ENCODE data around the gene SDK1.
"Not testable (repeated sequence)": the region's sequence is repeated elsewhere in the genome, so short reads cannot be mapped to it uniquely, and the experiment has no call there.

The SDK1 gene

DNA sequence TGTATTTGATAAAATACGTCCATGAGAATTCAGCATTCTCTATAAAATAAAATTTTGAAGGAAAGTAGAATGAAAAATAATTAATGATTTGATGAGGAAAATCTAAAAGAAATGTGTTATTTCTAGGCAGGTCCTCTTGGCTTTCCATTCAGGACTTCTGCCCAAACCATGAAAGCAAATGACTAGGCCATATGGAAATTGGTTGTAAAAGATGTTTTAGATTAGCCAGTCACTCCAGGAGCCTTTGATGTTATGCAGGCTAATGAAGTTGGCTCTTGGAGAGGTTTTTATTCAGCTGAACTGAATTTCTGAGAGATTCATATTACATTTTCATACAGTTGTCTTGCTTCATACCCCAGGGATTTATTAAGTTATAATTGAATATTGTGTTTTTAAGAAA, 452.8 kb downstream of the SDK1 start:
- no peak for DNase-seq

- no peak for DNase-seq
Measured at GRCh38 chr7:3754493-3755341, 453.7 kb downstream of the SDK1 start.

DNA sequence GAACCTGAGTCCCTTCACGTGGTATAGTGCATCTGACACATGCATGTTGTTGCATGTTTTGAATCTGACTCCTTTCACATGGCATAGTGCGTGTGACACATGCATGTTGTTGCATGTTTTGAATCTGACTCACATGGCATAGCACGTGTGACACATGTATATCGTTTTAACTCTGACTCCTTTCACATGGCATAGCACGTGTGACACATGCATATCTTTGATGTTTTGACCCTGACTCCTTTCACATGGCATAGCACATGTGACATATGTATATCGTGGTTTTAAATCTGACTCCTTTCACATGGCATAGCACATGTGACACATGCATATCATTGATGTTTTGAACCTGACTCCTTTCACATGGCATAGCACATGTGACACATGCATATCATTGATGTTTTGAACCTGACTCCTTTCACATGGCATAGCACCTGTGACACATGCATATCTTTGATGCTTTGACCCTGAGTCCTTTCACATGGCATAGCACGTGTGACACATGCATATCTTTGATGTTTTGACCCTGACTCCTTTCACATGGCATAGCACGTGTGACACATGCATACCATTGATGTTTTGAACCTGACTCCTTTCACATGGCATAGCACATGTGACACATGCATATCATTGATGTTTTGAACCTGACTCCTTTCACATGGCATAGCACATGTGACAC, 454.9 kb downstream of the SDK1 start:
- DNase-seq = not testable (repeated sequence)

- DNase-seq = no peak
Measured at GRCh38 chr7:3757059-3757458, 456.0 kb downstream of the SDK1 start.

- DNase-seq = no peak
Measured at GRCh38 chr7:3760651-3761050, 459.6 kb downstream of the SDK1 start.

DNA sequence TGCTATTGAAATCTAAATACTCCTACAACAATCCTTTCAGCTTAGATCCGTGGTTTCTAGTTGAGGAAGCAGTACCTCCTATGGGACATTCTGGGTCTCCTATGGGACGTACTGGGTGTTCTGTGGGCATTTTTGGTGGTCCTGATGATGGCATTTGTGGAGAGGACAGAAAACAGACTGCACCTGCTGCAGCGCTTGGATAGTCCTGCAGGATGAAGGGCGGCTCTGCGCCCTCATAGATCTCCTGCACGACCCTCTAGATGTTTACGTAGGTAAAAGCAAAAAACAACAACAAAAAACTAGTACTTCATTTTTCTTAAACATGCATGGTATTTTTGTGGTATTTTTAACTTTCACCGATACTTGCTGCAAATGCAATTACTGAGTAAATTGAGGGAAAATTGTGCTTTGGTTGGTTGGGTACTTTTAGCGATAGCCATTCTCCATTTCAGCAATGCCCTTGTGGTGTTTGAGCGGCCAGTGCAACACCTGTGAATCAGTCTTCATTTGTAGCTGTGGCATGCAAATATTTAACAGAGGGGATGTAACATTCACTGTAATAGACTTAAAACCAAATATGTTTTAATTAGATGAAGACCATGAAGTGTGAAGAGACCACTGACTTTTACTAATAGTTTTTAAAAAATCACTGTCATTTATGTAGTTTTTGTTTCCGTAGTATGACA, 461.2 kb downstream of the SDK1 start:
- no peak for DNase-seq

- DNase-seq = no peak
Measured at GRCh38 chr7:3767917-3768777, 467.1 kb downstream of the SDK1 start.

DNA sequence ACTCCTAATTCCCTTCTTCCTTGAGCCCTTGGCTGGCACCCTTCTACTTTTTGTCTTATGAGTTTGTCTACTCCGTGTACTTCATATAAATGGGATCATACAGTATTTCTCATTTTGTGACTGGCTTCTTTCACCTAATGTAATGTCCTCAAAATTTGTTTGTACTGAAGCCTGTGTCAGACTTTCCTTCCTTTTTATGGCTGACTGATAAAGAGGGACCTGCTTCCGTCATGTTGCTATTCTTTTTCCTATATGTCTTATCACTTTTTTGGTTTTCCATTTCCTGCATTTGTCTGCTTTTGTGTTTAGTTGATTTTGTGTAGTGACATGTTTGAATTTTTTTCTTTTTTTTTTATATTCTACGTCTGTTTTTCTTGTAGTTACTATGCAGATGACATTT, 470.9 kb downstream of the SDK1 start:
- no peak for DNase-seq

DNA sequence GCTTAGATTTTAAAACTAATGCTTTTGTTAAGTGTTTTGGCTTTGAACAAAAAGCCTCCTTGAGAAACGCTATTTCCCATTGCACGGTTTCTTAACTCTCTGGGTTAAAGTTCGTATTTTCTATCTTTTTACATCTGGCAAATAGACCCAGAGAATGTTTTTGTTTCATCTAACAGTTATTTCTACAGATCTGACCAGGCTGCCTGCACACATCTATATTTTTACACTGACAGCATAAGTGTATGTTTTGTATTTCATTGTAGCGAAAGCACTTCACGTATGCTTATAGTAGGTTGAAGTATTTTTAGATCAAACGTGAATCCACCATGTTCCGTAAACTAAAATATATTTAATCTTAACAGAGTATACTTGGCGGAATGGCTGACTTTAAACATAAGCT, 477.3 kb downstream of the SDK1 start:
- no peak for DNase-seq

- no peak for DNase-seq
Measured at GRCh38 chr7:3780016-3780415, 479.0 kb downstream of the SDK1 start.

GRCh38 chr7:3780525-3780924, 479.5 kb downstream of the SDK1 start:
- no peak for DNase-seq

DNA sequence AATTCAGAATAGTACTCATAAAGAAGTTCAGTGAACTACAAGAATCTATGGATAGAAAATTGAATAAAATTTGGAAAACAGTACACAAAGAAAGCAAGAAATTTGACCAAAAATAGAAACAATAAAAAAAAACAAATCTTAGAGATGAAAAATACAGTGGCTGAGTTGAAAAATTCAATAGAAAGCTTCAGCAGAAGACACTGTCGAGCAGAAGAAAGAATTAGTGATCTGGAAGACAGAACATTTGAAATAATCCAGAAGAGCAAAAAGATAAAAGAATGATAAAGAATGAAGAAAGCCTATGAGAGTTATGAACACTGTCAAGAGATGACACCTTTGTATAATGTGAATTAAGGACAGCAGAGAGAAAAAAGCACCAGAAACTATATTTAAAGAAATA, 480.6 kb downstream of the SDK1 start:
- DNase-seq = no peak

GRCh38 chr7:3787717-3788264, 486.7 kb downstream of the SDK1 start:
- no peak for DNase-seq

DNA sequence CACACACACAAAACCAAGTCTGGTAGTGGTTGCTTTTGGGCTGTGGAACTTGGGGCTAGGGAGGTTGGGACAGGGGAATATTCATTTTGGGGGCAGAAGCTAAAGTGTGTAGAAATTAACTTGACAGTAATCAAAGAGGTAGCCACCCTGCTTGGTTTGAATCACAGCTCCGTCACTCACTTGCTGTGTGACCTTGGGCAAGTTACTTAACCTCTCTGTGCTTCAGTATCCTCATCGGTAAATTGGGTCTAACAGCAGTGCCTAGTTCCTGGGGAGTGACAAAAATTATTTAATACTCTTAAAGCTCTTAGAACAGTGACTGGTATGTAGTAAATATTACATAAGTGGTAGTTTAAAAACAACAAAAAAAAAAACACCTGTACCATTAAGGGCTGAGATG, 489.8 kb downstream of the SDK1 start:
- no peak for DNase-seq

DNA sequence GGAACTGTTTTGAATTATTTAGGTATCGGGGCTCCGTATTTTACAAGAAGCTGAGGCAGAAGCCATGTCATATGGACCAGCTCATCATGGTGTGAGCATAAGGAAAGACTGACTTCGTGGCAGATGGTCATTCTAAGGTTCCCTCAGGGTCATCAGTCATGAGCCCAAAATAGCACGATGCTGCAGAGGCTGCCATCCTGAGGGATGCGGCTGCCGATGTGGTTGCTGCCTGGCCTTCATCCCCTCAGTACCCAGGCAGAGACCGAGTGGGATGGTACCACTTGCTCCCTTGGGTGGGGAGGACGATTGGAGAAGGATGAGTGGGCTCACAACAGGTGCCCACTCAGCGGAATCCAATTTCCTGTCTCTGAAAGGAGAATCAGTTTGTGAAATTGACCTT, 490.3 kb downstream of the SDK1 start:
- no peak for DNase-seq

DNA sequence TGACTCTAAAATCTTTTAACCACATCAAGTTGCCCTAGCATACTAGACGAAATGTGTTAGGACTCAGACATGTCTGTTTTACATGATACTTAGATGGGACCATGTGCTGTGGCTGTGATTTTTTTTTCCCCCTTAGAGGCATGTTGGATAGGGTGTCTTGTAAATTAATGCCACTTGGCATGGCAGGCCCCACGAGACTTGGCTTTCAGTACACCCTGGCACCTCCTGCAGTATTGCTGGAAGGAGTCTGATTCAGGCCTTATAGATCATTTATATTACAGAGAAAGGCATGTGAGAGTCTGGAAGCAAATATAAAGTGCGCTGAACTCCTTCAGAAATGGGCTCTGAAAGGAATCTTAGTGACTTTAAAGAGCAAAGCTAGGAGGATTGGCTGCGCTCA, 494.1 kb downstream of the SDK1 start:
- no peak for DNase-seq

DNA sequence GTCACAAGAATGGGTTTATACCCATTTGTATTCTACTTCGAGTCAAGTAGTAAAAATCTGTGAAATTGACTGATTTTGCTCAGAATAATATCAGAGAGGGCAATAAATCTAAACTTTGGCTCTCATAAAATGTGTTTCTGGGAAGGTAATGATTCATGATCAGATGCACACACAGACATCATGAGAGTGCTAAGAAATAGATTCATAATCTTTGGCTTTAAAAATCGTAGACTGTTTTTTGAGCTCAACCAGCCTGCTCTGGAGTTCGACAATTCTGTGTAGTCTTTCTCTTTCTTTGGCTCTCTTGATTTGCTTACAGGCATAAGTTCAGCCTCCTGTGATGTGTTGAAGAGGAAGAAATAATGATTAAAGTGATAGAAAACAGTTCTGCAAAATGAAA, 494.7 kb downstream of the SDK1 start:
- no peak for DNase-seq

DNA sequence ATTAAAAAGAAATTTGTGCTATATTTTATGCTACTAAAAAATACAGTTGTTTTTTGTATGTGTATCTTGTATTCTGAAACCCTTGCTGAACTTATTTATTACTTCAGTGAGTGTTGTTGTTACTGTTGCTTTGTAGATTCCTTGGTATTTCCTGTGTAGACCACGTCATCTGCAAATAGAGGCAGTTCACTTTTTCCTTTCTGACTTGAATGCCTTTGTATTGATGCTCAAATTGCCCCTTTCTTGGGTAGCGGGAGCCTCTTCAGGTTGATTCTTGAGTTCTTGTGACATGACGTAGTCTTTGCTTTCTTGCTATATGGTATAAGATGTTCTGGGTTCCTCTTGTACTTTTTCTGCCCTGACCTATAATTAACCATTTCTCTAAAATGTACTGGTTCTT, 504.1 kb downstream of the SDK1 start:
- DNase-seq = no peak

DNA sequence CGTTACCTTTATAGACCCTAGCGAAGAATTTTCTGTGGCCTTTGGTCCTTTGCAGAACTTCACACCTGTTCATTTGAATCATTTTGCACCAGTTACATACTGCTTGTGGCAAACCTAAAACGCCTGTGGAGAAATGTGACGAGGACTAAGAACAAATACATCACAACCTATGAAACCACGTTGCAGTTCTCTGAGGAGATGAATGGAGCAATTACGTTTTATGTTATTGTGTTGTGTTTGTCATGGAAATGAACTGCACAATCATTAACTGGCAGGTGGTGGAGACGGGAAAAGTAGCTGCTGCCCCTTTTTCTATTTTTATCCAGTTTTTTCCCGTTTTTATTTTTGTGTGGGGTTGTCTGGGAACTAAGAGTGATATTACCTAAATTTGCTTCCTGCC, 505.5 kb downstream of the SDK1 start:
- no peak for DNase-seq

DNA sequence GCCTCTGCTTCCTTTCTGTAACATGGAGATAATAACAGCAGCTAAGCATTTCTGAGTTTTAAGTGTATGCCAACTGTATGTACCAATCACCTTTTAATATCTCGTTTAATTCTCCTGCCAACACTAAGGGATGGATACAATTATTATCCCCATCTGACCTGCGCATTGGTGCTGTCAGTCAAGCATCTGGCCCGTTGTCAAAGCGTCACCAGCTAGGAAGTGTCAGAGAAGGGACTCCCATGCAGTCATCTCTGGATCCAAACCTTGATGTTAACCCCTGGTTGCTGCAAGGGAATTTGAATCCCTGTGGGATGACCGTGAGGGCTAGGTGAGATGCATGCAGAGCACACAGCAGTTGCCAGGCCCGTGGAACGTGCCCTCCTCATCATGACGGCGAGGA, 506.8 kb downstream of the SDK1 start:
- DNase-seq = no peak

DNA sequence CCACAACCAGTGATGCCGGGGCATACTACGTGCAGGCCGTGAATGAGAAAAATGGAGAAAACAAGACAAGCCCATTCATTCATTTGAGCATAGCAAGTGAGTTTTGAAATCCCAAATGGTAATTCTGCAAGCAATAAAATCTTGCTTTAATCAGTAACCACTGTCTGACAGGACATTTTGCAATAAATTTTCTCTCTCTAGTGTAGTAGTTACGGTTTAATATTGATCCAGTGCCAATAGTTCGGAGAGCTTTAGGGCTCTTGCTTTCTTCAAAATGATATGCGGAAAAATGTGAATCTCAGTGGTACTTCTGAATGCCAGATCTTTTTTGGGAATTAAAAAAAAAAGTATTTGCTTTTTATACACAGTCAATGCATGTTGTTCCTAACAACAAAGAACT, 520.4 kb downstream of the SDK1 start:
- no peak for DNase-seq

- DNase-seq = no peak
Measured at GRCh38 chr7:3825491-3825890, 524.4 kb downstream of the SDK1 start.

- DNase-seq = no peak
Measured at GRCh38 chr7:3832199-3832598, 531.1 kb downstream of the SDK1 start.
